SK-MEL-5 (cell line): ENCODE data around the gene CACNG4. TPM values are rescaled to one million over a fixed set of nuclear protein-coding genes. Genes with fewer than 3 reads are reported as not detected.

Experiments
- total RNA-seq: library from RNA; depleted of rRNA; stranded (reverse); fragments of >200 nt; shearing (Covaris generic); gene quantifications from 2 replicates; pipeline ENCODE4 v1.2.3, GENCODE V29; 2014; rRNA removed

CACNG4 gene
- total RNA-seq, 1 experiment from 2014 or later: not detected

Other genes with a start within 250 kb of the CACNG4 start
- not detected in 2 replicates for gene CACNG5, start 129.6 kb upstream of the CACNG4 start, total RNA-seq
- not detected in 2 replicates for gene CACNG1, start 79.8 kb downstream of the CACNG4 start, total RNA-seq